HG03342 (cell line): ENCODE measurements around the gene ERBIN.
"Not testable (repeated sequence)": the region's sequence is repeated elsewhere in the genome, so short reads cannot be mapped to it uniquely, and the experiment has no call there.

ENCODE experiments used
- ATAC-seq: cut with Tn5 transposase; IDR thresholded peaks from one replicate; pipeline ENCODE4 v1.9.1; 2021; ENCODE audit warnings: mild to moderate bottlenecking, moderate library complexity; ENCODE audit not compliant: unreplicated experiment

ERBIN gene

DNA sequence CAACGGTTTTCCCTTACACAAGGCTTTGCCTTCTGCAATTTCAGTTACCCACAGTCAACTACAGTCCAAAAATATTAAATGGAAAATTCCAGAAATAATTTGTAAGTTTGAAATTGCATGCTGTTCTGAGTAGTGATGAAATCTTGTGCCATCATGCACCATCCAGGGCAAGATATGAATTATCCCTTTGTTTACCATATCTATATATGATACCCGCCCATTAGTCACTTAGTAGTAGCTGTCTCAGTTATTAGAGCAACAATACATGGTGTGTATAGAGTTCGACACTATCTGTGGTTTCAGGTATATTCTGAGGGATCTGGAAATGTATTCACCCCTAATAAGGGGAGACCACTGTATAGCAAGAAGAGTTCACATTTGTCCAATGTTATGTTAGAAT, 29.4 kb downstream of the ERBIN start:
- ATAC-seq: no peak

- not testable (repeated sequence) for ATAC-seq
Measured at GRCh38 chr5:65957703-65958102, 31.3 kb downstream of the ERBIN start.

- peak; percentile 85 for ATAC-seq
Measured at GRCh38 chr5:65961633-65962032, 35.3 kb downstream of the ERBIN start.

DNA sequence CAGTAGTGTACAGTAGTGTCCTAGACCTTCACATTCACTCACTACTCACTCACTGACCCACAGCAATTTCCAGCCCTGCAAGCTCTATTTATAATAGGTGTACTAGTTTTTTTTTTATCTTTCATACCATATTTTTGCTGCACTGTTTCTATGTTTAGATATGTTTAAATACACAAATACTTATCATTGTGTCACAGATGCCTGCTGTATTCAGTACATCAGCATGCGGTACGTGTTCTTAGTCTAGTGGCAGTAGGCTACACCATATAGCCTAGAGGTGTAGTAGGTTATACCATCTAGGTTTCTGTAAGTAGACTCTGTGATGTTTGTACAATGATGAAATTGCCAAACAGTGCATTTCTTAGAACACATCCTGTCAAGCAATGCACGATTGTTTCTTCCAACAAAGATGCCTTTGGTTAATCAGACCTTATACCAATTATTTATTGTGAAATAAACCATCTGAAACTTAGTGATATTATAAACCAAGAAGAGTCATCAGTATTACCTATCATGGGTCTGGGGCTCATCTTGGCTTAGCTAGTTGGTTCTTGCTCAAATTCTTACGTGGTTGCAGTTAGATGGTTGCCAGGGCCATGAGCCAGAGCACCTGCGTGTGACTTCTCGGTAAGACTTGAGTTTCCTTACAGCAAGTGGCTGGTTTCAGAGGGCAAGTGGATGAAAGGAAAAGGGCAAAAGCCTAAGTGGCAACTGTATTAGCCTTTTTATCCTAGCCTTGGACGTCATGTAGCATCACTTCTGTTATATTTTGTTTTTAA, 41.1 kb downstream of the ERBIN start:
- no peak for ATAC-seq

GRCh38 chr5:65969539-65970393, 43.4 kb downstream of the ERBIN start:
- ATAC-seq: no peak

DNA sequence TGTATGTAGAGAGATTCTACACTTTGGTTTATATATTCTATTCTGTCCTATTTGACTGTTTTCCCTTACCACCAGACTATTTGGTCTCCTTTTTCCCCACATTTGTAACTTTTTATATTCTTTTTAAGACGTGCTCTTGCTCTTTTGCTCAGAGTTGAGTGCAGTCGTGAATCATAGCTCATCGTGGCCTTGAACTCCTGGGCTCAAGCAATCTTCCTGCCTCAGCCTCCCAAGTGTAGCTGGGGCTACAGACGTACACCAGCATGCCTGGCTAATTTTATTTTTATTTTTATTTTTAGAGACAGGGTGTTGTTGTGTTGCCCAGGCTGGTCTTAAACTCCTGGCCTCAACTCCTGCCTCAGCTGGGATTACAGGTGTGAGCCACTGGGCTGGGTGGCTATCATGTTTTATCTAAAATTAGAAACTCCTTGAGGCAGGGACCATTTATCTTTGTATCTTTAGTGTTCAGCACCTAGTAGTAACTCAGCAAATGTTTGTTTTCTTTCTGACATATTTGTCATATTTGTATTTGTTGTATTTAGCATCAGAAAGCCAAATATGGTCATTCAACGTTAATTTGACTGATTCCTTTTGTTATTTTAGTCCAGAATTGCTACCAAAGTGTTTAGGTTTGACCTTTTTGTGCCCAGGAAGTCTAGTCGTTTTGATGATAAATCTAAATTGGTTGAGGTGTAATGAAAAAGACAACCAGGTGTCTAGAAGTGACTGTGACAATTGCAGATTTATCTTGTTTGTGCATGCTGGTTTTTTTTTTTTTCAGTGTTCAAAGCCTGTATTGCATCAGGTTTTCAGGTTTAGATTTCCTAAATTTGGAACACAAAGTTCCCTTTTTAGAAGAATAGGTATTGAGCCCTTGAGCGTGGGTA, 44.3 kb downstream of the ERBIN start:
- ATAC-seq: no peak

DNA sequence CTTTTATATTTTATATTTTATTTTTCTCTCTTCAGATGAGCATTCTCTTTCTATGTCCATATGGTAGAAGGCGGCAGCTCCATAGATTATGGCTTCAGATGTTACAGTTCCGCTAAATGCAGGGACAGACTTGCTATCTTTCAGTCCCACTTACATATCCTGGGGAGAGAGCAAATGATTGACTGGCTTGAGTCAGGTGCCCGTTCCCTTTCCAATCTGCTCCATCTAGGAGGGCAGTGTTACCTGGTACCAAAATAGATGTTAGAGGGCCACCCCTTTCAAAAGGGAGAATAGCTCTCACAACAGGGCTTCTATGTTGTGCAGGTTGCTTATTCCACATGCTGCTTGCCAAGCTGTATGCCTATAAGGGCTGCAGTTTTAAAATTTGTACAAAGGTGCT, 45.3 kb downstream of the ERBIN start:
- no peak for ATAC-seq

DNA sequence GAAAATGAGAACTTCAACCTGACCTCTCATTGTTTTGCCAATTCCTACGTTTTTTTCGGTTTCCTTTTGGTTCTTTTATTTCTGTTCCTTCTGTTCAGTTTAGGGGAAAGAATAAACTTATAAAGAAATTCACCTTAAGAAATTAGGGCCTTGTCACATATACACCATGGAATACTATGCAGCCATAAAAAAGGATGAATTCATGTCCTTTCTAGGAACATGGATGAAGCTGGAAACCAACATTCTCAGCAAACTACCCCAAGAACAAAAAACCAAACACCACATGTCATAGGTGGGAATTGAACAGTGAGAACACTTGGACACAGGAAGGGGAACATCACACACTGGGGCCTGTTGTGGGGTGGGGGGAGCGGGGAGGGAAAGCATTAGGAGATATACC, 46.5 kb downstream of the ERBIN start:
- ATAC-seq: not testable (repeated sequence)

GRCh38 chr5:65978251-65978650, 51.9 kb downstream of the ERBIN start:
- no peak for ATAC-seq

DNA sequence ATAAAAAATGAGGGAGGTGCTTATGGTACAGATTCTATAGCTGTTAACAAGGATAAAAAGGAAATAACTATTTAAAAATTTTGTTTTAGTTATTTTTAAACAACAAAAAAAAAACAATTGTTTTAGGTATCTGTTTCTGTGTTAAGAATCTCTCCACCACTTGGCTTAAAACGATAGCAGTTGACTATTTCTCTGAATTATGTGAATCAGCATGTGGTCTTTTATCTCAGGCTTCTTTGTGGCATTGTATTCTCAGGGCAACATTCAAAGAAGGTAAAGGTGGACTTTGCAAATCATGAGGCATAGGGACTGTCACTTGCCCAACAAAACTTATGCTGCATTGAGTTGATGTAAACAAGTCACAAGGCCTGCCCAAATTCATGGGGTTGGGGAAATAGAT, 55.2 kb downstream of the ERBIN start:
- ATAC-seq: no peak

DNA sequence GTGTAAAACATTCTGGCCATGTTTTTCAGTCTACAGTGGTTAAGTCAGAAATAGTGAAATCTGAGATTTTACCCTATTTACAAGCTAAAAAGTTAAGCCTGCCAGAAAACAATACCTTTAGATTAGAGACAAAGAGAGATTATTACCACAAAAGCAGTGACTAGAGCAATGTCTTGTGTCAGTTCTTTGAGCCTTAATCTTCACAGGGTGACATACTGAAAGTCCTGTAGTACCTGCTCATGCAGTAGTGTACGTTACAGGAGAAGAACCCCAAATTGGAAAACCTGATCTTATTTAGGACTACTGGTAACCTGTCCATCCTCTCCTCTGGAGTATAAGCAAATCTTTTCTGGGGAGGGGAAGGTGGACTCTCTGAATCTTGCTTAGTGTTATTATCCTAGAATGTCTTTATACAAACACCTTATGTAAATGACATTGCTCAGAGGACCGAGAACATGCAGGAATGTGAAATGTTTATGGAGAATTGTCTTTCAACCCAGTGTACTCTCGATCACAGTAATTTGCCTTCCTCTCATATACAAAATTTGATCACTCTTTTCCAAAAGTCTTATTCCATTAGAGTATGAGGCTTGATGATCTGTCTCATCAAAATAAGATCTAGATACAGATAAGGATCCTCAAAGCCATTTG, 55.7 kb downstream of the ERBIN start:
- ATAC-seq: no peak

DNA sequence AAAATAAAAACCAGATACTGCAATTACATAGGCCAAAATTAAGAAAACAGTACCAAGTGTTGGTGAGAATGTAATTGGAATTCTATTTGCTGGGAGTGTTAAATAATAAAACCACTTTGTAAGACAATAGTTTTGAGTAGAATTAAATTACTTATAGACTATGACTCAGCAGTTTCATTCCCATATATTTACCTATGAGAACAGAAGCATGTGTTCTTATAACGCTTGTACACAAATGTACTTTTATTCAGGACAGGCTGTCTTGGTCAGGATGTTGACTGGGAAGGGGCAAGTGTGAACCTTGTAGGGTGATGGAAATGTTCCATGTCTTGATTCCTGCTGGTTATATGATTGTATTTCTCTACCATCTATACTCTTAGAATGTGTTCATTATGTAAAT, 56.3 kb downstream of the ERBIN start:
- ATAC-seq: no peak

- ATAC-seq: no peak
Measured at GRCh38 chr5:65984098-65984885, 57.9 kb downstream of the ERBIN start.

DNA sequence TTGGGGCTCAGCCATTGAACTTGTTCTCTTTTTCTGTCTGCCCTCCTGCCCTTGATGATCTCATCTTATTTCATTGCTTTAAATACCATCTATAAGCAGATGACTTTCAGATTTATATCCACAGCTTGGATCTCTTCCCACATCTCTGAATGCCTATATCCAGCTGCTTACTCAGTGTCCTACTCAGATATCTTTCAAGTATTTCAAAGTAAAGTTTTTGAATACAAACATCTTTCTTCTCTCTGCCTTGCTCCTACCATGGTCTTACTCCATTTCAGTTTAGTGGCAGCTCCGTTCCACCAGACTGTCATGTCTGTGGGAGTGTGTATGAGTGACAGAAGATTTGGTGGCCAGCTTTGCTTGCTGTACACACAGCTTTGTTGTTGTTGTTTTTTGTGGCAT, 59.7 kb downstream of the ERBIN start:
- no peak for ATAC-seq

DNA sequence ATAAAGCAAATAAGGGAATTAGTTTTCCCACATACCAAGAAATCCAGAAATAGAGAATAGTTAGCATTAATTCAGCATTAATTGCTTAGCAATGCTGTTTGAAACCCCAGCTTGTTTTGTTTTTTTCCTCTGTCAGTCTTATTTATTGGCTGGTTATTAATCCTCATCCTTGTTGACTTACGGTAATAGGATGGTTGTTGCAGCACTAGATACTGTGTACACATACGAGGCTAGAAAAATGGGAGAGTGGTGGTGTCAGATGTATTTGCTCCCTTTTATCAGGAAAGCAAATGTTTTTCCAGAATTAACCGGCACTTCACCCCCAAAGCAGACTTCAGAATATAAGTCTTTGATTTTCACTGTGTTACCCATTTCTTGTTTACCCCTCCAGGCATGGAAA, 60.4 kb downstream of the ERBIN start:
- no peak for ATAC-seq

- no peak for ATAC-seq
Measured at GRCh38 chr5:65987982-65988381, 61.6 kb downstream of the ERBIN start.

GRCh38 chr5:65989158-65989557, 62.8 kb downstream of the ERBIN start:
- no peak for ATAC-seq

GRCh38 chr5:65992630-65993029, 66.3 kb downstream of the ERBIN start:
- ATAC-seq: no peak

DNA sequence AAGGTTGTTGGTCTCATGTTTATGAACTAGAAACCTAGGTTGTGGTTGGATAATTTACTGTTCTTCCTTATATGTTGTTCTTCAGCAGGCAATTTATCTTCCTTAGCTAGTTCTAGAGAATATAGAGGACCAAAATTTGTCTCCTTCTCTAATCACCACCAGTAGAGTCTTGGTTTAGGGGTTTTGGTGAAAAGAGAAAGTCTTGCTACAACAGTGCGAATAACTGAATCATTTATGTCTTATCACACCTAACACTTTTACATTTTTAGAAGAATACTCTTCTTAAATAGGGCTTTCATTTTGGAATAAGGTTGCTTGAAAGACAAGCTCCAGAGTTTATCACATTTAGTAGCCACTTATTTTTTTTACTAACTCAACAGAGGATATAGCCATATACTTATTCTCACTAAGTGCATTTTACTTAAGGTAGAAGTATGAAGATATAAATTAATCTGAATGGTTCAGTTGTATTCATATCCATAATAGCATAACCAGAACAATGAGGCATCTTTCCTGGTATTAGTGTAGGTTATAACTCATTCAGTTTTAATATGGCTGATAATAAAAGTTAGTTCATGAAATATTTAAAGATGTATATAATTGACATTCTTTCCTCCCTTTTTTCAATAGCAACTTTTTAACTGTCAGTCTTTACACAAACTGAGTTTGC, 67.9 kb downstream of the ERBIN start:
- ATAC-seq: no peak
